SU-DHL-6 (cell line): ENCODE data around the gene STX18.

ENCODE experiments used
- H2AFZ ChIP-seq: fragments of 200-600 bp; sonication (generic); 2 replicates; pipeline ENCODE4 v1.6.1; 2014; ENCODE audit warnings: low read depth, mild to moderate bottlenecking, moderate library complexity, mixed read lengths, antibody characterized with exemption, low read length; ENCODE audit not compliant: severe bottlenecking
- H3F3A ChIP-seq: fragments of 200-600 bp; shearing (Covaris generic); 2 replicates; pipeline ENCODE4 v1.6.0; 2016; ENCODE audit warnings: antibody characterized with exemption, mild to moderate bottlenecking; ENCODE audit not compliant: insufficient read depth
- H3K27ac ChIP-seq: fragments of 200-600 bp; sonication (generic); 2 replicates; pipeline ENCODE4 v1.5.1; 2016; ENCODE audit warnings: low read depth, mild to moderate bottlenecking, low read length, moderate library complexity, mixed read lengths
- H3K27me3 ChIP-seq: fragments of 200-600 bp; sonication (generic), shearing (Covaris generic); 2 replicates; pipeline ENCODE4 v1.6.0; 2014; ENCODE audit warnings: mild to moderate bottlenecking, low read length
- H3K36me3 ChIP-seq: fragments of 200-600 bp; sonication (generic); 2 replicates; pipeline ENCODE4 v1.6.1; 2014; ENCODE audit warnings: mild to moderate bottlenecking, low read length, mixed read lengths
- H3K4me2 ChIP-seq: fragments of 300-600, 200-600 bp; shearing (Covaris generic), sonication (generic); 2 replicates; pipeline ENCODE4 v1.6.0; 2014; ENCODE audit warnings: low read length, low read depth, mild to moderate bottlenecking; ENCODE audit not compliant: poor library complexity, severe bottlenecking
- H3K4me3 ChIP-seq: fragments of 200-600 bp; sonication (generic); 2 replicates; pipeline ENCODE4 v1.5.1; 2014; ENCODE audit warnings: antibody characterized with exemption, low read length, mild to moderate bottlenecking, mixed read lengths; ENCODE audit not compliant: insufficient read depth, poor library complexity, severe bottlenecking
- H3K79me2 ChIP-seq: fragments of 200-600 bp; sonication (generic); 2 replicates; pipeline ENCODE4 v1.6.1; 2014; ENCODE audit warnings: mild to moderate bottlenecking, low read length, moderate library complexity; ENCODE audit not compliant: insufficient read depth
- H3K9ac ChIP-seq: fragments of 200-600 bp; sonication (generic); 2 replicates; pipeline ENCODE4 v1.7.0; 2014; ENCODE audit warnings: mild to moderate bottlenecking, low read length
- H3K9me2 ChIP-seq: fragments of 200-600 bp; sonication (generic); replicated peaks from 2 replicates; pipeline ENCODE4 v1.6.1; 2014; ENCODE audit warnings: low read length; ENCODE audit not compliant: insufficient read depth
- H3K9me3 ChIP-seq: fragments of 200-600 bp; sonication (generic); 2 replicates; pipeline ENCODE4 v1.6.1; 2014; ENCODE audit warnings: low read length, mixed read lengths; ENCODE audit not compliant: insufficient read depth
- H4K20me1 ChIP-seq: fragments of 200-600 bp; sonication (generic); 2 replicates; pipeline ENCODE4 v1.6.1; 2014; ENCODE audit warnings: low read depth, mild to moderate bottlenecking, antibody characterized with exemption, low read length, moderate library complexity, mixed read lengths
- EZH2phosphoT487 ChIP-seq: fragments of 200-600 bp; sonication (generic), shearing (Covaris generic); conservative IDR thresholded peaks from 2 replicates; pipeline ENCODE4 v1.6.1; 2018; ENCODE audit warnings: mild to moderate bottlenecking, antibody characterized with exemption, low read length, moderate library complexity, mixed read lengths
- TF ChIP-seq, protein P1 (sequence below): fragments of 200-600 bp; sonication (generic); IDR thresholded peaks from one replicate; pipeline ENCODE4 v1.5.1; 2017; ENCODE audit warnings: antibody characterized with exemption, mild to moderate bottlenecking, low read length, moderate library complexity; ENCODE audit not compliant: insufficient read depth, poor library complexity, severe bottlenecking

Gene STX18

DNA sequence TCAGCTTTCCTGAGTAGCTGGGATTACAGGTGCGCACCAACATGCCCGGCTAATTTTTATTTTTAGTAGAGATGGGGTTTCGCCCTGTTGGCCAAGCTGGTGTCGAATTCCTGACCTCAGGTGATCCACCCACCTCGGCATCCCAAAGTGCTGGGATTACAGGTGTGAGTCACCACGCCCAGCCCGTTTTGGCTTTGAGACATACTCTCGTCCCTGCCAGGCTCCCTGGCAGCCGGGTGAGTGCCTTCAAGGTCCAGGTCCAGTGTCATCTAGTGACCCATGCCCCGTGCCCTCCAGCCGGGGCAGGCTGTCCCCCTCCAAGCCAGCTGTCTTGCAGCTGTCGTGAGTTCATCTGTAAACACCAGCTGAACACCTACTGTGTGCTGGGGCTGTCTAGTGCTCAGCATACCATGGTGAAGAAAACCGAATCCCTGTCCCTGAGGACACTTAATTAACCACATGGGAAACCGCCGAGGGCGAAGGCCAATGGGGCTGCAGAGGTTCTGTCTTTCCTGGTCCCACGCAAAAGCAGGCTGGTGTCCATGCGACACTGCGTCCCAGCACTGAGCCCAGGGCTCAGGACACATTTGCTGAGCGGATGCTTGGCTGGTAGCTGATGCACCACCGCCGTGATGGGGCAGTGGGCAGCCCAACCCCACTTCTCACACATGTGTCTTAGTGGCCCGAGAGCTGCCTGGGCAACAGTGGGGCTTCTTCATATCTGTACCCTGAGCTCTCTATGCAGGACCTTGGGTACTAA lies 133.1 kb downstream of the STX18 start:
- Histone ChIP-seq H2AFZ (no peak overlapping the region), H3K4me2 (no peak overlapping the region), H3K9me3 (no peaks in the 10 kb centered on the region), H3K9ac (no peak overlapping the region), H3K27ac (no peak overlapping the region), H3K27me3 (no peaks in the 10 kb centered on the region), H3K9me2 (no peaks in the 10 kb centered on the region), H3F3A (no peaks in the 10 kb centered on the region), H3K36me3 (no peaks in the 10 kb centered on the region), H4K20me1 (no peaks in the 10 kb centered on the region), H3K79me2 (0 out of 2 replicates have a peak, but pooled peaks cover 5% of the 10 kb centered on the region), H3K4me3 (no peak overlapping the region)
- TF ChIP-seq EZH2phosphoT487, result no peak
- TF ChIP-seq, protein P1, sequence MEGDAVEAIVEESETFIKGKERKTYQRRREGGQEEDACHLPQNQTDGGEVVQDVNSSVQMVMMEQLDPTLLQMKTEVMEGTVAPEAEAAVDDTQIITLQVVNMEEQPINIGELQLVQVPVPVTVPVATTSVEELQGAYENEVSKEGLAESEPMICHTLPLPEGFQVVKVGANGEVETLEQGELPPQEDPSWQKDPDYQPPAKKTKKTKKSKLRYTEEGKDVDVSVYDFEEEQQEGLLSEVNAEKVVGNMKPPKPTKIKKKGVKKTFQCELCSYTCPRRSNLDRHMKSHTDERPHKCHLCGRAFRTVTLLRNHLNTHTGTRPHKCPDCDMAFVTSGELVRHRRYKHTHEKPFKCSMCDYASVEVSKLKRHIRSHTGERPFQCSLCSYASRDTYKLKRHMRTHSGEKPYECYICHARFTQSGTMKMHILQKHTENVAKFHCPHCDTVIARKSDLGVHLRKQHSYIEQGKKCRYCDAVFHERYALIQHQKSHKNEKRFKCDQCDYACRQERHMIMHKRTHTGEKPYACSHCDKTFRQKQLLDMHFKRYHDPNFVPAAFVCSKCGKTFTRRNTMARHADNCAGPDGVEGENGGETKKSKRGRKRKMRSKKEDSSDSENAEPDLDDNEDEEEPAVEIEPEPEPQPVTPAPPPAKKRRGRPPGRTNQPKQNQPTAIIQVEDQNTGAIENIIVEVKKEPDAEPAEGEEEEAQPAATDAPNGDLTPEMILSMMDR, result no peak

DNA sequence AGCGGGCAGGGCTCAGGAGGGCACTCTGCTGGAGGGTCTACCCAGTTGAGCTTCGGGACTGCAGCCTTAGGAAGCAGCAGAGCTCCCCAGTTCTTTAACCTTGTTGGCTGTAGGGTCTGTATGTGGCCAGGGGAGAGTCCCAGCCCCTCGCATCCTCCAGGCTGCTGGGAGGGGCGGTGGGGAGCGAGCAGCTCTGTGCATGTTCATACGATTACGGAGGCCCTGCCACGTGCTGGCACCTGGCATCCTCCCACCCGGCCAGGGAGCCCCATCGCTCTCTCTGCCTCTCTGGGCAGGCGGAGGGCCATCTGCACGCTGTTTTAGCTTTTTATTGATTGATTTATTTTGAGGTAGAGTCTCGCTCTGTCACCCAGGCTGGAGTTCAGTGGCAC lies 133.7 kb downstream of the STX18 start:
- Histone ChIP-seq H3K9ac (no peak overlapping the region), H3K27me3 (no peaks in the 10 kb centered on the region), H3K4me3 (no peak overlapping the region), H4K20me1 (no peaks in the 10 kb centered on the region), H3K27ac (no peak overlapping the region), H3K79me2 (0 out of 2 replicates have a peak, but pooled peaks cover 5% of the 10 kb centered on the region), H3F3A (no peaks in the 10 kb centered on the region), H3K4me2 (no peak overlapping the region), H3K9me2 (no peaks in the 10 kb centered on the region), H2AFZ (no peak overlapping the region), H3K36me3 (no peaks in the 10 kb centered on the region), H3K9me3 (no peaks in the 10 kb centered on the region)
- TF ChIP-seq EZH2phosphoT487, result no peak
- TF ChIP-seq, protein P1, result no peak

DNA sequence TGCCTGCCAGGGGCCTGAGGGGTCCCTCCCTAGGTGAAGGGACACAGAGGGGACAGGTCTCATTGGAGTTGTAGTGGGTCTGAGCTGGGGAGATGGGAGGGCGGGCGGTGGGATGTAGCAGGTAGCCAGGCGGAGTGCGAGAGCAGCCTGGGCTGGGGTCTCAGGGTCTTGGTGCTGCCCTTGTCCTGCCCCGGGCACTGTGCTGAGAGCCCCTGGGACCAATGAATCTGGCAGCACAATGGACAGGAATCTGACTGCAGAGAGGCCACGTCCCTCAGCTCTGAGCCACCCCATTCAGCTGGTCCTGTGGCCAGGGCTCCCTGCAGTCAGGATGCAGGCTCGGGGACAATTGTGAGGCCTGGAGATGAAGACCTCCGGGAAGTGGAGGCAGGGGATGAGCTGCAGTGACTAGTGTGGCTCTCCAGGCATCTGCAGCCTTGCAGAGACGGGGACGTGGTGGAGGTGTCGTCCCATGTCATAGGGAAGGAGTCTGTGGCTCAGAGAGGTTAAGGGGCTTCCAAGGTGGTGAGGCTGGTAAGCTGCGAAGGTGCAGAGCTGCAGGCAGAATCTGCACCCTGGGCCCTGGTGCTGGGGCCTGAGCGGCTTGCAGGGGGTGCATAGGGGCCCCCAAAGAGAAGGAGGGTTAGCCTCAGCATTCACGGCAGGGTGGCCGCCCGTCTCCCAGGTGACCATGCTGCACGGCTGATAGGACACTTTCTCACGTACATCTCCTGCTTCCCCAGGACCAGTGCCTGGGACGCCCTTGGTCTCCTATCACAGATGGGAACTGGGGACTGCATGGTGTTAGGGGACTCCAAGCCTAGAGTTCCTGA lies 134.3 kb downstream of the STX18 start:
- no peak overlapping the region for H2AFZ ChIP-seq
- no peaks in the 10 kb centered on the region for H4K20me1 ChIP-seq
- H3K9ac ChIP-seq, result no peak overlapping the region
- H3K9me3 ChIP-seq, result no peaks in the 10 kb centered on the region
- H3K4me3 ChIP-seq, result no peak overlapping the region
- no peaks in the 10 kb centered on the region for H3K36me3 ChIP-seq
- H3K4me2 ChIP-seq, result no peak overlapping the region
- H3K27ac ChIP-seq, result no peak overlapping the region
- 0 out of 2 replicates have a peak, but pooled peaks cover 5% of the 10 kb centered on the region for H3K79me2 ChIP-seq
- no peaks in the 10 kb centered on the region for H3K27me3 ChIP-seq
- no peak for TF ChIP-seq EZH2phosphoT487
- TF ChIP-seq, protein P1, result no peak
- no peaks in the 10 kb centered on the region for H3K9me2 ChIP-seq
- no peaks in the 10 kb centered on the region for H3F3A ChIP-seq
